ENCODE results near the gene TXNDC8.
"Not testable (repeated sequence)": the region's sequence is repeated elsewhere in the genome, so short reads cannot be mapped to it uniquely, and the experiment has no call there.

Gene TXNDC8

DNA sequence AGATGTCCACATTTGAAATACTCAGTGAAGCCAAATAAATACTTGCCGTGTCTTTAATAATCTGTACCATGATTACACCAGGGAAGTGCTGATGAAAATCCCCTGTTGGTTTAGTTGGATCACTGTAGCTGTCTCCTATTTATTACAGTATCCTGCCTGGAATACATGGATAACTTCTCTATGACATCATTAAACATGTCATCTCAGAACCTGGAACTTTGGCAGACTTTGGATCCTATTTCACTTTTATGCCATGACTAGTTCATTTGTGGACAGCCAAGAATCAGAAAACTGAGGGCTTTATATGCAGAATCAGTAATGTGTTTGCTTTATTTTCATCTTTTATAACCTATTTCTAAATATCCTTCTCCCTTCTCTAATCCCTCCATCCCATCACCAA is at the start of gene TXNDC8:
TXNDC8 (minus strand) TSS at position 137 of the 400 bp plus-strand sequence.
- FAIRE-seq, result no peak

- FAIRE-seq, result no peak
Measured at GRCh38 chr9:110383491-110383890, 45.8 kb upstream of the TXNDC8 start.

- no peak for FAIRE-seq
Measured at GRCh38 chr9:110382731-110383130, 45.1 kb upstream of the TXNDC8 start.

DNA sequence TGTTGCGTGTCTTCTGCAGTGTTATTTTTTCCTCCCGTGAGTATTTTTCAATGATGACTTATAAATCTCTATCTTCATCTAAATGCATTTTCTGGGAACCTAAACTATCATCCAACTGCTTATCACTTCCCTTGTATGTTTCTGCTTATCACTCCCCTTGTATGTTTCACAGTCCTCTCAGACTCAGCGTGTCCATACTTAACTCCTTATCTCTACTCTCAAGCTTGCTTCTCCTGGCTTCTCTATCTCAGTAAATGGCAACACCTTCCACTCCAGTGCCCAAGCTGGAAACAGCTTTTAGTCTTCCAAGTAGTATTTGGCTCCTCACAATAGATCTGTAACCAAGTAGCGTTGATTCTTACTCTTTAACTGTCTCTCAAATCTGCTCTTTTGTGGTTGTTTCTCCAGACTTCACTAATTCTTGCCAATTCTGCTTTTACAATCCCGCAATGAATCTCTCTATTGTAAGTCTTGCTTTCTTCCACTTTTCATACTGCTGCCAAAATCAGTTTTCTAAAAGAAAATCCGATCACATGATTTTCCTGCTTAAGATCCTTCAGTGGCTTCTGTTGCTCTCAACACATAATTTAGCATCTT is 33.8 kb upstream of the TXNDC8 start:
- FAIRE-seq, result no peak

DNA sequence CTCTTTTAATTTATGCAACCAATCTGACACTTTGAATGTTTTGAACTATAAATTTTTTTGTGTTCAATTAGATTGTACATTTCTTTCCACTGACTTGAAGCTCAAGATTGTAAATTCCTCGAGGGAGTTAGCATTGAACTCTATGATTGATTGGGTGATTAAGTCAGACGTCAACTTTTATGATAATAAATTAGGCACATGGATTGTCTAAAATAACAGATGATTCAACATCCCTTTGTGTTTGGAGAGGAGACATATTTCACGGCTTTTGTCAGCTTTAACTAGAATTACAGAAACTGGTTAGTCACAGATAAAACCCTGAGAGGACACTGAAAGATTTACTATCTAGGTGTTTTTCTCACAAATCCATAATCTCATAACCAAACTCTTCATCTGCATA is 32.7 kb upstream of the TXNDC8 start:
- no peak for FAIRE-seq

DNA sequence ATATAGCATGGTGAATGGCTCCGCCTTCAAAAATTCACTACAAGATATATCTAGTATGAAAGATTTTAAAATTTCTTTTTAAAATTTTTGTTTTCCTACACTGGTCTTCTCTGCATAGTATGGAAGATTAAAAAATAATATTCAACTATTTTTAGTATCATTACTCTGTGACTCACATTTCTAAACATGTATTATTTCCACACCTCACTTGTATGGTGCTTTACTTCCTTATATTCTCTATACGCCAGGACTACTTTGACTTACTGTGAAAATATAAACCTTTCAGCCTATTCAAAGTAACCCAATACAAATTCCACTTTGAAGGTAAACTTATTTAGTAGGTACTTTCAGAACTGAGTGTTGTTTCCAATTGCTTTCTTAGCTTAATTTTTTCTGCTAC is 26.8 kb upstream of the TXNDC8 start:
- no peak for FAIRE-seq

DNA sequence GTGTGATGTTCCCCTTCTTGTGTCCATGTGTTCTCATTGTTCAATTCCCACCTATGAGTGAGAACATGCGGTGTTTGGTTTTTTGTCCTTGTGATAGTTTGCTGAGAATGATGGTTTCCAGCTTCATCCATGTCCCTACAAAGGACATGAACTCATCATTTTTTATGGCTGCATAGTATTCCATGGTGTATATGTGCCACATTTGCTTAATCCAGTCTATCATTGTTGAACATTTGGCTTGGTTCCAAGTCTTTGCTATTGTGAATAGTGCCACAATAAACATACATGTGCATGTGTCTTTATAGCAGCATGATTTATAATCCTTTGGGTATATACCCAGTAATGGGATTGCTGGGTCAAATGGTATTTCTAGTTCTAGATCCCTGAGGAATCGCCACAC is 21.3 kb upstream of the TXNDC8 start:
- not testable (repeated sequence) for FAIRE-seq

GRCh38 chr9:110357505-110357904 is 19.8 kb upstream of the TXNDC8 start:
- no peak for FAIRE-seq

- no peak for FAIRE-seq
Measured at GRCh38 chr9:110356639-110357395, 19.2 kb upstream of the TXNDC8 start.

DNA sequence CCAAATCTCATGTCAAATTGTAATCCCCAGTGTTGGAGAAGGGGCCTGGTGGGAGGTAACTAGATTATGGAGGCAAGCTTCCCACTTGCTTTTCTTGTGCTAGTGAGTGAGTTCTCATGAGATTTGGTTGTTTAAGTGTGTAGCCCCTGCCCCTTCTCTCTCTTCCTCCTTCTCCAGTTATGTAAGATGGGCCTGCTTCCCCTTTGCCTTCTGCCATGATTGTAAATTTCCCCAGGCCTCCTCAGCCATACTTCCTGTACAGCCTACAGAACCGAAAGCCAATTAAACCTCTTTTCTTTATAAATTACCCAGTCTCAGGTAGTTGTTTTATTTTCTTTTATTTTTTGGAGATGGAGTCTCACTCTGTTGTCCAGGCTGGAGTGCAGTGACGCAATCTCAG is 18.2 kb upstream of the TXNDC8 start:
- FAIRE-seq, result no peak

DNA sequence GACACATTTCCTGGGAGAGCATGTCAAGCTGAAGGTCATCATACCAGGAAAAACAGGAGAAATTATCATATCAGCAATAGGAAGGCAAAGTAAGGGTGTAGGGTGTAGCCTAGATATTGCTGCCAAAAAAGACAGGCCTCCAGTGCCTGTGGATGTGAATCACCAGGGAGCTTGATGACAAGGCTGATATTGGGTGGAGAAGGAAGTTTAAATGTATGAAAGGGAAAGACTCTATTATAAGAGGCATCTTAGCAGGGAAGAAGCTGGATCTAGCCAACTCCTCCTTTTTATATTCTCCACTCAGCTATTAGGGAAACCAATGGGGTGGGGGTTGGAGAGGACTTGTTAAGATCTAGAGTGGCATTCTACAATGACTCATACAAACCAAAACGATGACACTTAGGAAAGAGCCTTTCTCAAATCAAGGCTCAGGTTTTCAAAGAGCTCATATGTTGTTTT is 13.4 kb upstream of the TXNDC8 start:
- no peak for FAIRE-seq

GRCh38 chr9:110346325-110346724 is 8.7 kb upstream of the TXNDC8 start:
- no peak for FAIRE-seq

GRCh38 chr9:110344821-110345220 is 7.2 kb upstream of the TXNDC8 start:
- no peak for FAIRE-seq

DNA sequence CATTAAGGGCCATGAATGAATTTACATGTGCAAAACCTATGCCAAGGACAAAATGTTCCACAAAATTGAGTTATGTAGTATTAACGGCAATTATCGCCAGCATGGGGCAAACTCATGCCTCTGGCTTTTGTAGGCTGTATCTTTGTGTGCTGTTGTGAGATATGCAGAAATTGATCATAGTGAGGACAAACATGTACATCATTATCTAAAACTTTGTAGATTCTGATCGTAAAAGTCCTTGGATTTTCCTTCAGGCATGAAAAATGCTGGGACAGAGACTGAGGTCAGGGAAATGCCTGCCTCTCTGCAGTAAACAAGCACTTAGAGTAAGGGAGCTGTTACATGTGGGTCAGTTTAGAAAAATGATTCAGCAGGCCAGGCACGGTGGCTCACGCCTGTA is 5.9 kb upstream of the TXNDC8 start:
- no peak for FAIRE-seq

GRCh38 chr9:110340306-110340705 is 2.6 kb upstream of the TXNDC8 start:
- FAIRE-seq, result no peak

DNA sequence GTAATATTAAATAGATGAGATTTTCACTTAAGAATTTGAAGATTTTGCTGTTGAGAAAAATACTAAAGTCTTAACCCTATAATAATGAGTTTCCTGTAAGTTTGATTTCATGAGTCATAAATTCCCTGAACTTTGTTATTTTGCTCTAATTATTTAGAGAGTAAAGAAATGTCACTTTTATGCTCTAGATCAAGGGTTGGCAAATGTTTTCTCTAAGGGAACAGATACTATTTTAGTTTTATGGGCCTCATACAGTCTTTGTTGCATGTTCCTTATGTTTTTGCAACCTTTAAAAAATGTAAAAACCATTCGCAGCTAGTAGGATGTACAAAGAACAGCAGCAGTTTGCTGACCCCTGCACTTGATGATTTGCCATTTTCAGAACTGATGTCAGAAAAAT is 480 bp upstream of the TXNDC8 start:
- no peak for FAIRE-seq

DNA sequence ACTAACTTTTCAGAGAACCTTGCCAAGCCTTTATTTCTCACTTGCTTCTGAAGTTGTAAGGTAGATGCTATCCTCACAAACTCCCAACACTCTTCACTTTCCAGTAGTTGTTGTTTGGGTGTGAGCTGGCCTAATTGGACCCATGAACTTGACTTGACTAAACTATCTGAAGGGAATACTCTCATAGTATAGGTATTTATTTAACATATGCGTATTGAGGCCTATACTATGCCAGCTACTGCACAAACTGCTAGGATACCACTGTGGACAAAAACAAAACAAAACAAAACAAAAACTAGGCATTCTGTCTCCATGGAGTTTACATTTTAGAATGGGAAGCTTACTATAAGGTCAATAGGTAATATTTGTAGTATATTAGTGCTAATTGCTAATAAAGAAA is 1.3 kb downstream of the TXNDC8 start:
- FAIRE-seq, result no peak

- FAIRE-seq, result no peak
Measured at GRCh38 chr9:110334871-110335270, 2.8 kb downstream of the TXNDC8 start.

- no peak for FAIRE-seq
Measured at GRCh38 chr9:110334183-110334582, 3.5 kb downstream of the TXNDC8 start.

DNA sequence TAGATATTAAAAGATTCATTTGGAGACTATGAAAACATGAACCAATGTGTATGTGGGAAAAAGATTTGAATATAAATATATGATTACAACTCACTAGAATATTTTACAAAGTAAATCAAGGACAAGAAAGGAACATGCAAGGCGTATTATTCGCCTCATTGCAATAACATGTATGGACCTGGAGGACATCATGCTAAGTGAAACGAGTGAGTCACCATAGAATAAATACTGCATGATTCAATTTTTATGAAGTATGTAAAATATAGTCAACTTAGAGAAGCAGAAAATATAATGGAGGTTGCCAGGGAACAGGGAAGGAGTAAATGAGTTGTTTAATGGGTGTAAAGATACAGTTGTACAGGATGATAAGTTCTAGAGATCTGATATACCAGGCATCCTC is 4.9 kb downstream of the TXNDC8 start:
- peak; percentile 49 for FAIRE-seq

DNA sequence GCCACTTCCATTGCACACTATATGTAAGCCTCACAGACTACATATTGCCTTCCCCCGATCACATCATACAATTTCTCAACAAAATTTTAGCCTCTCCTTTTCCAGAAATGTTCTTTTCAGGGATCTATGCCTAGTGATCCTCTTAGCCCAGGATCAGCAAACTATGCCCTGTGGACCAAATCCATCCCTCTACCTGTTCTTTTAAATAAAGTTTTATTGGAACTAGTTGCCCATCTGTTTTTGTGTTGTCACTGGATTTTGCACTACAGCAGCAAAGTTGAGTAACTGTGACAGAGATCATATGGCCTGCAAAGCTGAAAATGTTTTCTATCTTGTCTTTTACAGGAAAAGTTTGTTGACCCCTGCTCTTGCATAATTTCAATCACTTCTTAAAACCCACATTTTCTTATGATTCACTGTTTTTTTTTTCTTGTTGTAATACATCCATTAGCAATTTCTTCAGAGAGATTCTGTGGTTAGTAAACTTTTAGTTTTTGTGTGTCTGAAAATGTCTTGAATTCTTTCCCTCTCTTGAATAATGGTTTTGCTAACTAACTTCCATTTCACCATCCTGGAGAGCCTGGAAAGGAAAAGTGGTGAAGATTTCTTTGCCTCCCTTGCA is 7.1 kb downstream of the TXNDC8 start:
- FAIRE-seq, result no peak

DNA sequence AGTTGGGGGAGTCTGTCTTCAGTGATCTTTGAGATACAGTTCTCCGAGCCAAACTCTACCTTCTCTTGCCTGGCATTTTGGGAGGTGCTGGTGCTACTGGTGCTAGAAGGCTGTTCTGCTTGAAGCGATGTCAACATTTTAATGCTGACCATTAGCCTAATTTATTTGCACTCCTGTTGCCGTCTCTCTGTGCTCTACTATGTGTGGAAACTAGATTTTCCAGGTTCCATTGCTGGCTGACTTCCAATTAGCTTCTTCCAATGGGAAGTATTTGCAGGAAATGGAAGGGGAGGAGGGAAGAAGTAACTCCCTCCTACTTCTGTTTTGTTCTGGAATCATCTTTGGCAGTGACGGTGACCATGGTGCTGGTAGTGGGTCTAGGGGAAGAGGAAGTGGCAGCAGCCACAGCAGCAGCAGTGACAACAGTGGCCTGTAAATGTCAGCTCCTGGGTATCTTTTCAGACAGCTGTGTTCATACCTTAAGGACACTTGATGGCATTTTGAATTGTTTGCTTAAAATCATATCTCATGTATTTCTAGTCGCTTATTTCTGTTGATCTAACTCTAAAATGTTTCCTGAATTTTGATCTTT is 7.9 kb downstream of the TXNDC8 start:
- FAIRE-seq, result no peak

- FAIRE-seq, result no peak
Measured at GRCh38 chr9:110328763-110329162, 8.9 kb downstream of the TXNDC8 start.

- no peak for FAIRE-seq
Measured at GRCh38 chr9:110327716-110328115, 9.9 kb downstream of the TXNDC8 start.

All from islet of Langerhans (tissue), 1 donor.